Hematopoietic multipotent progenitor cell treated with erythropoietin and hydrocortisone succinate and interleukin-3 and kit ligand, for 15 days (in vitro differentiated cells): ENCODE data around the gene HMX2.
"Not testable (repeated sequence)": the region's sequence is repeated elsewhere in the genome, so short reads cannot be mapped to it uniquely, and the experiment has no call there.

Experiments used
- DNase-seq: peaks from one replicate; pipeline ENCODE4 v3.0.0-alpha.2; 2015; ENCODE audit warnings: low spot score

HMX2 gene

GRCh38 chr10:123153486-123154091 lies 5.7 kb downstream of the HMX2 start:
- DNase-seq: no peak

GRCh38 chr10:123154092-123154710 lies 6.3 kb downstream of the HMX2 start, which contains the start of gene BUB3:
BUB3 (plus strand) TSS chr10:123154402; CDS start chr10:123154918, 516 bp downstream.
- DNase-seq: peak; percentile 98

- peak; percentile 46 for DNase-seq
These were observed 7.0 kb downstream of the HMX2 start for GRCh38 chr10:123154711-123155505.

GRCh38 chr10:123156078-123156477 lies 8.1 kb downstream of the HMX2 start:
- peak; percentile 28 for DNase-seq

GRCh38 chr10:123157210-123157609 lies 9.3 kb downstream of the HMX2 start:
- no peak for DNase-seq

GRCh38 chr10:123158682-123159081 lies 10.7 kb downstream of the HMX2 start:
- DNase-seq: no peak

GRCh38 chr10:123160311-123160980 lies 12.5 kb downstream of the HMX2 start:
- no peak for DNase-seq

- no peak for DNase-seq
These were observed 16.4 kb downstream of the HMX2 start for GRCh38 chr10:123164319-123164718.

GRCh38 chr10:123165445-123166072 lies 17.6 kb downstream of the HMX2 start:
- no peak for DNase-seq

GRCh38 chr10:123166618-123167017 lies 18.7 kb downstream of the HMX2 start:
- no peak for DNase-seq

GRCh38 chr10:123170961-123171360 lies 23.0 kb downstream of the HMX2 start:
- DNase-seq: no peak

- DNase-seq: not testable (repeated sequence)
These were observed 23.7 kb downstream of the HMX2 start for GRCh38 chr10:123171616-123172015.

GRCh38 chr10:123175389-123176387 lies 27.8 kb downstream of the HMX2 start:
- no peak for DNase-seq

GRCh38 chr10:123178390-123178789 lies 30.5 kb downstream of the HMX2 start:
- DNase-seq: not testable (repeated sequence)

- DNase-seq: no peak
These were observed 32.5 kb downstream of the HMX2 start for GRCh38 chr10:123180101-123181090.

- no peak for DNase-seq
These were observed 35.8 kb downstream of the HMX2 start for GRCh38 chr10:123183724-123184123.

GRCh38 chr10:123187781-123188180 lies 39.8 kb downstream of the HMX2 start:
- DNase-seq: no peak

GRCh38 chr10:123191886-123192285 lies 44.0 kb downstream of the HMX2 start:
- no peak for DNase-seq

- DNase-seq: no peak
These were observed 46.1 kb downstream of the HMX2 start for GRCh38 chr10:123194056-123194455.
